Measurements from ENCODE around the gene STK11IP.

STK11IP gene

GRCh38 chr2:219597552-219598307 lies at the start of gene STK11IP:
Gene STK11IP, plus strand, starts transcription at chr2:219597857. Its CDS starts 263 bp downstream, at chr2:219598120.
- DNase-seq (ENCODE audit: low read depth in 2 of 2), result peak; percentile 79 to 82

DNA sequence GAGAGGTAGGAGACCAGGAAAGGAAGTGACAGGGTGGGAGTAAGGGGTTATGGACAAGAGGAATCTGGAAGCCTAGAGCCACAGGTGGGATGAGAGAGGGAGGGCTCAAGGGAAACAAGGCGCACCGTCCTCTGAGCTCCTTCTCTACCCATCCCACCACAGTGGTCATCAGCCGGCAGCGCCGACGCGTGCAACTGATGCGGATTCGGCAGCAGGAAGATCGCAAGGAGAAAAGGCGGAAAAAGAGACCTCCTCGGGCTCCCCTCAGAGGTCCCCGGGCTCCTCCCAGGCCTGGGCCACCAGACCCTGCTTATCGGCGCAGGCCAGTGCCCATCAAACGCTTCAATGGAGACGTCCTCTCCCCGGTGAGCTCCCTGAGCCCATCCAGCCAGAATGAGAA lies 48.7 kb upstream of the STK11IP start:
- no peak for DNase-seq (ENCODE audit: low read depth in 2 of 2)

DNA sequence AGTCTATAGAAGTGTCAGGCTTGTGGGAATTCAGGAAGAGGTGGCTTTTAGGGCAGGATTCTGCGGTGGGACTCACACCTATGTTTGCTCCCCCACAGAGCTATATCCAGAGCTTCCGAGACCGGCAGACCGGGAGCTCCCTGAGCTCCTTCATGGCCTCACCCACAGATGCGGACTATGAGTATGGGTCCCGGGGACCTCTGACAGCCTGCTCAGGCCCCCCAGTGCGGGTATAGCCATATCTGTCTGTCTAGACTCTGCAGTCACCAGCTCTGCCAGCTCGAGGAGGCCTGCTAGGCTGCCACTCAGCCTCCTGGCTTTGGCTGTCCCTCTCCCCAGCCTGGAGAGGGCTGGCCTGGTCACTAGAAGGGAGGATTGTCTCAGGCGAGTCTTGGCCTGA lies 48.0 kb upstream of the STK11IP start:
- no peak for DNase-seq (ENCODE audit: low read depth in 2 of 2)

- no peak for DNase-seq (ENCODE audit: low read depth in 2 of 2)
Measured at GRCh38 chr2:219551441-219552381, 45.9 kb upstream of the STK11IP start.

- peak; percentile 68 to 81 for DNase-seq (ENCODE audit: low read depth in 2 of 2)
Measured at GRCh38 chr2:219552382-219553167, 45.1 kb upstream of the STK11IP start.

DNA sequence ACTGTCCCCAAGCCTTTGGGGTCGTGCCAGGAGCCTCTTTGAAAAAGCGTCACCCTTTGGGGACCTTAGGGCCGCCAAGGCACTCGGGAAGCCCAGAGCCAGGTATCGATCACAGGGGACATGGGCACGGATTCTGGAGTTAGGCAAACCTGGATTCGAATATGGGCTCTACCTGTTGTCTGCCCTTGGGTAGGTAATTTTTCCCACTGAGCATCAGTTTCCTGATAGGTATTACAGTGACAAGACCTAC lies 44.6 kb upstream of the STK11IP start:
- DNase-seq (ENCODE audit: low read depth in 2 of 2), result no peak

DNA sequence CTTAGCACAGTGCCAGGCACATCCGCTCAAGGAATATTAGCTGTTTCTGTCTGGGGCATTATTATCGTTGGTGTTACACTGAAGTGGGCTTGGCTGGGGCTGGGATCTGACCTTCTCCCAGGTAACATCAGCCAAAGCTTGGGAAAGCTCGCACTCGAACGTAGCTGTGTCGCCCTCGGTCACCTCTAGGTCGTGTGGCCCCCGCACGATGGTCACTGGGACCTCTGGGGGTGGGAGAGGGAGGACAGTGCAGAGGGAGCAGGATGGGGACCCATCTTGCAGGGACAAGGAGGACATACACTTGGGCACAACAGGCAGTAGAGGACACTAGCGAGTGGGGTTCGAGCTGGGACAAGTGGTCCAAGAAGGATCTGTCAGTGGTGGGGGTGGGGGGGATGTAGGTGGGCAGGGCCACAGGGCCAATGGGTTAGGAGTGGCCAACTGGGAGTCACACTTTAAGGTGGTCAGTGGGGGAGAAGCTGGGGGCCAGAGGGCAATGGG lies 44.1 kb upstream of the STK11IP start:
- DNase-seq (ENCODE audit: low read depth in 2 of 2), result no peak

DNA sequence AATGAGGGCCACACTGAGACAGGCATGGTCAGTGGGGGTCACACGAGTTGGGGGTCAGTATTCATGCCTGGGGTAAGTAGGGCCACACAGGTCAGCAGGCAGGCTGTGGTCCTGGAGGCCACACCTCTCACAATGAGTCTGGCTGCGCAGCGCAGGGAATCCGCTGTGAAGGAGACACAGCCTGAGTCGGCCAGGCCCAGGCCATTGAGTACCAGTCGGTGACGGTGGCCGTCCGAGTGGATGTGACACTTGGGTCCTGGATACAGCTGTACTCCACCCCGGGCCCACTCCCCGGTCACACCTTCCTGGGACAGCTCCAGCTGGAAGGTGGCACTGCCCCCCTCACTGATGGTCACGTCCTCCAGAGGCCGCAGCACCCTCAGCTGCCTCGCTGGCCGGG lies 43.3 kb upstream of the STK11IP start:
- DNase-seq (ENCODE audit: low read depth in 2 of 2), result no peak

DNA sequence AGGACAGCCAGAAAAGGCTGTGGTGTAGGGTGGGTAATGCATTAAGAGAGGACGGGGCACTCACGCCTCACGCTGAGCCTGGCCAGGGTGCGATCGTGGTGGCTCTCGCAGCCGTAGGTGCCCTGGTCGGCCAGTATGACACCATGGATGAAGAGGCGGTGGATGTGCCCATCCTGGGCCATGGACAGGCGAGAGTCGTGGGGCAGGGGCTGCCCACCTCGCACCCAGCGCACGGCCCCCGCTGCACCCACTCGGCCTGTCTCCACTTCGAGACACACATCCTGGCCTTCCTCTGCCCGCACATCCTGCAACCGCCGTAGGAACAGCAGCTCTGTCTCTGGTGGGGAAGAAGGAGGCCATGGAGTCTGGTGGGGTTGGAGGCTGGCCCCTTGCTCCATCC lies 41.7 kb upstream of the STK11IP start:
- no peak for DNase-seq (ENCODE audit: low read depth in 2 of 2)

GRCh38 chr2:219556413-219556812 lies 41.2 kb upstream of the STK11IP start:
- no peak for DNase-seq (ENCODE audit: low read depth in 2 of 2)

DNA sequence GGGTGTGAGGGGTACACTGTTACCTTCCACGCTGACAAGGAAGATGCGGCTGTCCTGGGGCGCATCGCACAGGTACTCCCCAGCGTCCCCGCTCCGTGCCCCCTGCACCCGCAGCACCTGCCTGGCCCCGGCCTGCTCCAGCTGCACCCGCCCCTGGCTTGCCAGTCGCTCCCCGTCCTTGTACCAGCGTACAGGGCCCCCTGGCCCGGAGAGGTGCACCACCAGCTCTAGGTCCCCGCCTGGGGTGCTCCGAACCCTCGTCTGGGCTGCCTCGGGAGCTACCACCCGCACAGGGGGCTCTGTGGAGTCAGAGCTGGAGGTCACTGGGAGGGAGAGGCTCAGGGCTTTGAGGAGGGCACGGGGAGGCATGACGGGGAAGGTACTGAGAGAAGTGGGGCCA lies 40.3 kb upstream of the STK11IP start:
- DNase-seq (ENCODE audit: low read depth in 2 of 2), result no peak

DNA sequence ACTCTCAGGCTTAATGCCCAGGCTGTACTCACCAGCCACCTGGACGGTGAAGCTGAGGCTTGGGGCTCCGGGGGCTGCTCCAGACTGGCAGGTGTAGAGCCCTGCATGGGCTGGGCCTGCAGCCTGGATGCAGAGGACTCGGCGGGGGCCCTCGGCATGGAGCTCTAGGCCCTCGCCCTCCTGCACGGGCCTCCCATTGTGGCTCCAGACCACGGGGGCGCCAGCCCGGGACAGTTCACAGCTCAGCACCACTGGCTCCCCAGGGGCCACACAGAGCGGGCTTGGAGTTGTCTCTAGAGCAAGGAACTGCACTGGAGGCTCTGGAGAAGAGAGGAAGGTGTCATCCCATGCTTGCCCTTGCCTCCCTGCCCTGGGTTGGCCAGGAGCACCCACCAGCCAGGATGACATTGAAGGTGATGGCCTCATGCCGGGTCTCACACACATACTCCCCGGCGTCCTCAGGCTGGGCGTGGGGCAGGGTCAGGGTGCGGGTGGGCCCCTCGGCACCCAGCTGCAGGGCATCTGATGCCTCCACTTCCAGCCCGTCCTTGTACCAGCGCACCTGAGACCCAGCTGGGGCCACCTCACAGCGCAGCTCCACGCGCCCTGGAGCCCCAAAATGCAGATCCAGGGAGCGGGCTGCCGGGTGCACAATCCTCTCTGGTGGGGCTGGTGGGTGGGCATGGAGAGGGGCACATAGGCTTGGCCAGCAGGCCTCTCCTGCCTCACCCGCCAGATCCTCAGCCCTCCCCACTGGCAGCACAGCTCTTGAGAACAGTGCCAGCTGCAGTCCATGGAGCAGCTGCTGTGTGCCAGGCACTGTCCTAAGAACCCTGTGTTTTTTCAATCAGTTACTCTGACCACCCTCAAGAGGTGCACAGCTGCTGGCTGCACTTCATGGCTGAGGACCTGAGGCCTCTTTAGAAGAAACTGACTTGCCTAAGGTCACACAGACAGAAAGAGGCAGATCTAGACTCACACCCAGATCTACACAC lies 39.6 kb upstream of the STK11IP start:
- DNase-seq (ENCODE audit: low read depth in 2 of 2), result no peak

DNA sequence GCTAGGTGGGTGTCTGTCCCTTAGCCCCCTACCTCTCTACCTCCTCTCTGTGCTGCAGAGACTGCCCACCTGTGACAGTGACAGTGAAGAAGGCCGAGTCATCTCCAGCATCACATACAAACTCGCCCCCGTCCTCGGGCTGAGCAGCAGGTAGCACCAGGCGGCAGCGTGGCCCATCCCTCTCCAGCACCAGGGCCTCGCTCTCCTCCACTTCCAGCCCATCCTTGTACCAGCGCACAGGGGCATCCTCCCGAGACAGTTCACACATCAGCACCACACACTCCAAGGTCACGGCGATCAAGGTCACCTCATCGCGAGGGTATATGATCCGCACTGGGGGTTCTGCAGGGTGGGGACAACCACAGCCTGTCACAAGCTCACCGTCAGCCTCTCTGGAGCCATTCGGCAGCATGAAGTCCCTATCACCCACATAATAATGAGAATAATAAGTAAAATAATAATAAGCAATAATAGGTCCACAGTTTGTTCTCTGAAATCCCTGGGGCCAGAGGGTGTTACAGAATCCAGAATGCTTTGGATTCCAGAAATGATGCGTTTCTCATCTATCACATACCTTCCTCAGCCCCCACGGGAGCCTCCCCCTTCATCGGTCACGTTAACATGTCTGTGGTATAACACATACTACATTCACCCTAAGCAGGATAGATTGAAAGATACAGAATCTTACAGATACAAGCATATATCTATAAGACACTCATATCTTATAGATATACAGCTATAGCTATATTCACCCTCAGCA lies 38.3 kb upstream of the STK11IP start:
- no peak for DNase-seq (ENCODE audit: low read depth in 2 of 2)

GRCh38 chr2:219560037-219560892 lies 37.4 kb upstream of the STK11IP start:
- no peak for DNase-seq (ENCODE audit: low read depth in 2 of 2)

GRCh38 chr2:219560893-219561178 lies 36.8 kb upstream of the STK11IP start:
- no peak for DNase-seq (ENCODE audit: low read depth in 2 of 2)

DNA sequence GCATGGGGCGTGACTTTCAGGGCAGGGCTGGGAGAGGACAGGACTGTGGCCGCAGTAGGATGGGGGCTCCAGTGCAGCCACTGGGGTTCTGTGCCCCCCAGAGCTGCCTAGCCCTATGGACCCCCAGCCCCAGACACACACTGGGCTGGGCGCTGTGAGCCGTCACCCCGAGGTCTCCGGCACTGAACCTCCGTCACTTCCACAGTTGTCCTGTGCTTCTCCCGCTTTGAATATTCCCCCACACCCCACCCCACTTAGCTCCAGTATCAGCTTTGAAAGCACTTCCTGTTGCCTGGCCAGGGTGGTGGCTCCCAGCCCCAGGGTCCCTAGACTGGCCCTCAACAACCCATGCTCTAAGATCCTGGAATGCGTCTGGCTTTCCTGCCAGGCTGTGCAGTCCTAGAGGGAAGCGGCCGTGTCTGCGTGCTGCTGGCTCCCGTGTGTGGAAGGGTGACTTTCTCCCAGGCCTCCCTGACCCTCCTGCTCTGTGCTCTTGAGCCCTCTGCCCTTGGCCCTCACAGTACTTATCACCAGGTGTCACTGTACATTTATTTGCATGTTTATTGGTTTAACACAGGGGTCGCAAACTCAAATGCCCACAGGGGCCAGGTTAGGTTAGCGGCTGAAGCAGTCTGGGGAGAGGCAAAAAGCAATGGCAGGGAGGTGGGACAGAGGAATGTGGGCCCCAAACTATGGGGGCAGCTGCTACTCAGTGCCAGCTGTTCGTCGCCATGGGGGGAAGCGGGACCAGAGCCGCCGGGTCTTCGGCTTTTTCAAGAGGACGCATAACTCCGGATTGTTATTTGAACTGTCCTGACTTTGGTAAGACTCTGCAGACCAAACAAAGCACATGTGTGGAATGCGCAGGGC lies 36.2 kb upstream of the STK11IP start:
- DNase-seq (ENCODE audit: low read depth in 2 of 2), result no peak

- DNase-seq (ENCODE audit: low read depth in 2 of 2), result no peak
Measured at GRCh38 chr2:219562049-219563020, 35.3 kb upstream of the STK11IP start.
